ENCODE data around the gene JMJD8. TPM values are rescaled to one million over a fixed set of nuclear protein-coding genes. Genes with fewer than 3 reads are reported as not detected.

The JMJD8 gene
- total RNA-seq, 1 experiment from 2014 or later = 90.5 TPM

- CTCF ChIA-PET = no interaction called here
- peaks cover 31% of the 10 kb centered on the region for H3K4me1 Mint-ChIP-seq (ENCODE audit: low read depth, unreplicated experiment)
- no peak overlapping the region for H3K27ac Mint-ChIP-seq (ENCODE audit: unreplicated experiment)
- H3K4me3 Mint-ChIP-seq (ENCODE audit: low read depth, unreplicated experiment) = peak overlapping the region; percentile 55
- no peaks in the 10 kb centered on the region for H3K27me3 Mint-ChIP-seq (ENCODE audit: unreplicated experiment)
- peaks cover 71% of the 10 kb centered on the region for H3K36me3 Mint-ChIP-seq (ENCODE audit: insufficient read depth, unreplicated experiment)
- intact Hi-C loops (cut with micrococcal nuclease; ENCODE audit: unreplicated experiment) = no loop called here
- no TSS peak for BruUV-seq (replicated peaks)
- TF ChIP-seq CTCF (IDR thresholded peaks at IDR 0.05; ENCODE audit: unreplicated experiment) = no peak
- no peaks in the 10 kb centered on the region for H3K9me3 Mint-ChIP-seq (ENCODE audit: low read depth, unreplicated experiment)
- DNase-seq = no peak
These were observed 43.5 kb downstream of the JMJD8 start for GRCh38 chr16:640614-641013.

GRCh38 chr16:638836-639235 lies 45.3 kb downstream of the JMJD8 start:
- DNase-seq = no peak
- no peak overlapping the region for H3K27ac Mint-ChIP-seq (ENCODE audit: unreplicated experiment)
- intact Hi-C loops (cut with micrococcal nuclease; ENCODE audit: unreplicated experiment) = loop anchor here (10.0 kb wide), 1 partner anchor 114 kb away; the partner anchor contains the start of gene CAPN15
- H3K27me3 Mint-ChIP-seq (ENCODE audit: unreplicated experiment) = no peaks in the 10 kb centered on the region
- no TSS peak for BruUV-seq (replicated peaks)
- H3K4me3 Mint-ChIP-seq (ENCODE audit: low read depth, unreplicated experiment) = no peak overlapping the region
- peaks cover 70% of the 10 kb centered on the region for H3K36me3 Mint-ChIP-seq (ENCODE audit: insufficient read depth, unreplicated experiment)
- no peaks in the 10 kb centered on the region for H3K9me3 Mint-ChIP-seq (ENCODE audit: low read depth, unreplicated experiment)
- TF ChIP-seq CTCF (IDR thresholded peaks at IDR 0.05; ENCODE audit: unreplicated experiment) = no peak
- CTCF ChIA-PET = no interaction called here
- H3K4me1 Mint-ChIP-seq (ENCODE audit: low read depth, unreplicated experiment) = peaks cover 13% of the 10 kb centered on the region

- H3K4me3 Mint-ChIP-seq (ENCODE audit: low read depth, unreplicated experiment) = peak overlapping the region; percentile 87
- no peak for DNase-seq
- CTCF ChIA-PET = no interaction called here
- no peaks in the 10 kb centered on the region for H3K27me3 Mint-ChIP-seq (ENCODE audit: unreplicated experiment)
- peaks cover 69% of the 10 kb centered on the region for H3K36me3 Mint-ChIP-seq (ENCODE audit: insufficient read depth, unreplicated experiment)
- BruUV-seq (replicated peaks) = no TSS peak
- no peak for TF ChIP-seq CTCF (IDR thresholded peaks at IDR 0.05; ENCODE audit: unreplicated experiment)
- intact Hi-C loops (cut with micrococcal nuclease; ENCODE audit: unreplicated experiment) = loop anchor here (10.0 kb wide), 1 partner anchor 113 kb away; the partner anchor contains the start of gene CAPN15
- peaks cover 8% of the 10 kb centered on the region for H3K4me1 Mint-ChIP-seq (ENCODE audit: low read depth, unreplicated experiment)
- H3K27ac Mint-ChIP-seq (ENCODE audit: unreplicated experiment) = no peak overlapping the region
- H3K9me3 Mint-ChIP-seq (ENCODE audit: low read depth, unreplicated experiment) = no peaks in the 10 kb centered on the region
These were observed 46.0 kb downstream of the JMJD8 start for GRCh38 chr16:638034-638543.

GRCh38 chr16:637081-638018 lies 46.8 kb downstream of the JMJD8 start:
- Mint-ChIP-seq H3K27ac (ENCODE audit: unreplicated experiment) (peak overlapping the region; percentile 91), H3K27me3 (ENCODE audit: unreplicated experiment) (no peaks in the 10 kb centered on the region), H3K9me3 (ENCODE audit: low read depth, unreplicated experiment) (no peaks in the 10 kb centered on the region), H3K36me3 (ENCODE audit: insufficient read depth, unreplicated experiment) (peaks cover 69% of the 10 kb centered on the region), H3K4me3 (ENCODE audit: low read depth, unreplicated experiment) (peak overlapping the region; percentile 87), H3K4me1 (ENCODE audit: low read depth, unreplicated experiment) (peaks cover 8% of the 10 kb centered on the region)
- TF ChIP-seq CTCF (IDR thresholded peaks at IDR 0.05; ENCODE audit: unreplicated experiment) = no peak
- CTCF ChIA-PET = interaction anchor here (1.6 to 1.7 kb wide), 2 partner anchors 10 to 44 kb away, joined by 6 to 8 read pairs; no protein-coding TSS in a partner anchor
- BruUV-seq (replicated peaks) = no TSS peak
- intact Hi-C loops (cut with micrococcal nuclease; ENCODE audit: unreplicated experiment) = loop anchor here (2.0 to 10.0 kb wide), 2 partner anchors 45 to 113 kb away; partner anchors contain the start of gene CAPN15
- DNase-seq = peak; percentile 87

Measured in Calu3 (cell line).